HCT116 (cell line): ENCODE measurements around the gene CCDC85B. TPM values are rescaled to one million over a fixed set of nuclear protein-coding genes. Genes with fewer than 3 reads are reported as not detected.

Experiments used
- ATAC-seq: fragments of 200-7000 bp; cut with Tn5 transposase; 2 replicates; pipeline ENCODE4 v1.9.1; 2020; ENCODE audit warnings: mild to moderate bottlenecking, moderate library complexity
- BruUV-seq: library from RNA; stranded (reverse); fragments of 400-500 nt; replicated peaks from 2 replicates; lab custom pipeline; 2021; lab: Mats Ljungman, UMichigan
- CTCF ChIA-PET: fragments of 300-600 bp; sonication (Branson Sonifier 250); formaldehyde crosslinking; loops from one replicate; lab custom pipeline; 2021; ENCODE audit warnings: antibody characterized with exemption; lab: Charles Lee
- POLR2A ChIA-PET: fragments of 300-600, 350-600 bp; sonication (Branson Sonifier 250); formaldehyde crosslinking; loops from one replicate; lab custom pipeline; 2021; ENCODE audit warnings: antibody characterized with exemption; lab: Charles Lee
- RAD21 ChIA-PET, 2 experiments: fragments of 300-600 bp; sonication (Branson Sonifier 250); formaldehyde crosslinking; loops; one replicate each; lab custom pipeline; 2023; ENCODE audit warnings: low total read pairs in 2 of 2; ENCODE audit not compliant: uncharacterized antibody in 2 of 2, unreplicated experiment in 2 of 2, low non-redundant PET in 1 of 2; lab: Charles Lee
- DNase-seq: peaks from one replicate; pipeline ENCODE4 v3.0.0-alpha.2; 2010; ENCODE audit warnings: low read depth, low spot score
- H2AFZ ChIP-seq: fragments of 200-600 bp; shearing (Covaris generic), sonication (generic); 2 replicates; pipeline ENCODE4 v1.6.1; 2017; ENCODE audit warnings: low read depth, mixed run types, mixed read lengths, antibody characterized with exemption, low read length; ENCODE audit not compliant: poor library complexity, severe bottlenecking
- H3K27ac ChIP-seq: 2 replicates; pipeline ENCODE4 v1.5.1; 2012; ENCODE audit warnings: low read depth, low read length
- H3K27me3 ChIP-seq: fragments of 200-600 bp; sonication (generic); 2 replicates; pipeline ENCODE4 v1.6.1; 2016; ENCODE audit warnings: mixed run types, low read length, mixed read lengths; ENCODE audit not compliant: insufficient read depth
- H3K36me3 ChIP-seq, 2 experiments: fragments of 200-500 bp in 1 of 2; fragments of 200-600 bp in 1 of 2; sonication (Bioruptor generic) in 1 of 2; sonication (generic) in 1 of 2; 2 replicates each; pipeline versions ENCODE4 v1.5.1 to v1.6.1; 2014 to 2016; ENCODE audit warnings: low read length in 2 of 2, inconsistent platforms in 1 of 2, mixed read lengths in 1 of 2, mixed run types in 1 of 2; ENCODE audit not compliant: insufficient read depth in 2 of 2, control insufficient read depth in 1 of 2
- H3K4me1 ChIP-seq, 2 experiments: fragments of 200-600 bp in 1 of 2; sonication (generic) in 1 of 2; 2 replicates each; pipeline versions ENCODE4 v1.5.1 to v1.6.1; 2012 to 2017; ENCODE audit warnings: low read length in 2 of 2, inconsistent platforms in 1 of 2, mild to moderate bottlenecking in 1 of 2, mixed read lengths in 1 of 2, mixed run types in 1 of 2, moderate library complexity in 1 of 2; ENCODE audit not compliant: insufficient read depth in 2 of 2, control insufficient read depth in 1 of 2
- H3K4me2 ChIP-seq: fragments of 200-600 bp; sonication (generic); 2 replicates; pipeline ENCODE4 v1.6.1; 2017; ENCODE audit warnings: mixed run types, low read length, mixed read lengths
- H3K4me3 ChIP-seq, 2 experiments: fragments of 200-600 bp in 1 of 2; sonication (generic) in 1 of 2; replicated peaks in 1 of 2; 2 replicates each; pipeline ENCODE4 v1.5.1; 2011 to 2016; ENCODE audit warnings: low read length in 2 of 2, control low read depth in 1 of 2, low read depth in 1 of 2, mild to moderate bottlenecking in 1 of 2, mixed read lengths in 1 of 2, mixed run types in 1 of 2
- H3K79me2 ChIP-seq: fragments of 200-600 bp; sonication (generic); 2 replicates; pipeline ENCODE4 v1.6.1; 2017; ENCODE audit warnings: mild to moderate bottlenecking, mixed run types, low read length, moderate library complexity, mixed read lengths; ENCODE audit not compliant: insufficient read depth
- H3K9ac ChIP-seq: fragments of 200-600 bp; sonication (generic); 2 replicates; pipeline ENCODE4 v1.6.1; 2016; ENCODE audit warnings: low read length, mixed read lengths
- H3K9me2 ChIP-seq: fragments of 200-600 bp; sonication (generic), shearing (Covaris generic); 2 replicates; pipeline ENCODE4 v1.6.1; 2017; ENCODE audit warnings: mixed run types, mild to moderate bottlenecking, moderate library complexity; ENCODE audit not compliant: insufficient read depth
- H3K9me3 ChIP-seq, 2 experiments: fragments of 200-500 bp in 1 of 2; fragments of 200-600 bp in 1 of 2; sonication (Bioruptor generic) in 1 of 2; sonication (generic) in 1 of 2; 2 replicates each; pipeline ENCODE4 v1.6.1; 2014 to 2017; ENCODE audit warnings: low read length in 2 of 2, mixed read lengths in 2 of 2, inconsistent platforms in 1 of 2, low read depth in 1 of 2, mild to moderate bottlenecking in 1 of 2, mixed run types in 1 of 2, moderate library complexity in 1 of 2; ENCODE audit not compliant: control insufficient read depth in 1 of 2, insufficient read depth in 1 of 2
- H4K20me1 ChIP-seq: fragments of 200-600 bp; sonication (generic), shearing (Covaris generic); 2 replicates; pipeline ENCODE4 v1.6.1; 2017; ENCODE audit warnings: mixed run types, mild to moderate bottlenecking, moderate library complexity; ENCODE audit not compliant: insufficient read depth
- CBX3 ChIP-seq: IDR thresholded peaks from 2 replicates; pipeline ENCODE4 v1.6.1; 2012; ENCODE audit warnings: low read depth
- EGR1 ChIP-seq: IDR thresholded peaks from 2 replicates; pipeline ENCODE4 v1.6.1; 2012; ENCODE audit warnings: low read depth
- ELF1 ChIP-seq: IDR thresholded peaks from 2 replicates; pipeline ENCODE4 v1.6.1; 2012; ENCODE audit warnings: low read depth, borderline replicate concordance
- EZH2 ChIP-seq: fragments of 200-600 bp; sonication (generic); IDR thresholded peaks from 2 replicates; pipeline ENCODE4 v1.6.1; 2017; ENCODE audit warnings: antibody characterized with exemption, mixed run types
- JUND ChIP-seq: IDR thresholded peaks from 2 replicates; pipeline ENCODE4 v1.6.1; 2012
- SIN3A ChIP-seq: IDR thresholded peaks from 2 replicates; pipeline ENCODE4 v1.6.1; 2012; ENCODE audit warnings: low read depth
- SRF ChIP-seq: IDR thresholded peaks from 2 replicates; pipeline ENCODE4 v1.6.1; 2012; ENCODE audit warnings: low read depth
- YY1 ChIP-seq: IDR thresholded peaks from 2 replicates; pipeline ENCODE4 v1.6.1; 2011; ENCODE audit warnings: low read length, low read depth, moderate library complexity, mild to moderate bottlenecking; ENCODE audit not compliant: insufficient replicate concordance; ENCODE audit errors: extremely low read depth
- ZFX ChIP-seq: fragments of 450-650 bp; IDR thresholded peaks from 2 replicates; pipeline ENCODE4 v1.6.1; 2017
- ZNF274 ChIP-seq: fragments of 200-500 bp; sonication (Bioruptor generic); IDR thresholded peaks from 2 replicates; pipeline ENCODE4 v1.6.1; 2014; ENCODE audit warnings: mild to moderate bottlenecking, low read depth, low read length, inconsistent platforms
- intact Hi-C: fragments of 100-400 bp; cut with micrococcal nuclease; formaldehyde crosslinking; loops from 2 replicates; pipeline ENCODE4 v1.10.0; 2022
- total RNA-seq: library from RNA; stranded (reverse); gene quantifications from one replicate; pipeline ENCODE4 v1.2.1, GENCODE V29; 2021; ENCODE audit not compliant: unreplicated experiment
- TF ChIP-seq, protein P1 (sequence below): IDR thresholded peaks from 2 replicates; pipeline ENCODE4 v1.6.1; 2012
- TF ChIP-seq, protein P2 (sequence below): IDR thresholded peaks from 2 replicates; pipeline ENCODE4 v1.6.1; 2012
- TF ChIP-seq, protein P3 (sequence below), 3 experiments: fragments of 200-600 bp in 1 of 3; sonication (generic) in 1 of 3; IDR thresholded peaks in 2 of 3; conservative IDR thresholded peaks in 1 of 3; 2 replicates each; pipeline ENCODE4 v1.5.1; 2012 to 2017; ENCODE audit warnings: low read depth in 2 of 3, low read length in 2 of 3, antibody characterized with exemption in 1 of 3, borderline replicate concordance in 1 of 3, control low read depth in 1 of 3, mild to moderate bottlenecking in 1 of 3, mixed read lengths in 1 of 3, mixed run types in 1 of 3, moderate library complexity in 1 of 3; ENCODE audit not compliant: insufficient read depth in 1 of 3

The CCDC85B gene
- total RNA-seq, 1 experiment from 2014 or later, result 84.3 TPM

GRCh38 chr11:65879617-65880016 is 10.9 kb upstream of the CCDC85B start, which contains the start of gene CTSW (continued):
- TF ChIP-seq, protein P1, sequence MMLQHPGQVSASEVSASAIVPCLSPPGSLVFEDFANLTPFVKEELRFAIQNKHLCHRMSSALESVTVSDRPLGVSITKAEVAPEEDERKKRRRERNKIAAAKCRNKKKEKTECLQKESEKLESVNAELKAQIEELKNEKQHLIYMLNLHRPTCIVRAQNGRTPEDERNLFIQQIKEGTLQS, result no peak
- TF ChIP-seq SRF (no peak), SIN3A (no peak), ZFX (no peak)
- TF ChIP-seq, protein P2, sequence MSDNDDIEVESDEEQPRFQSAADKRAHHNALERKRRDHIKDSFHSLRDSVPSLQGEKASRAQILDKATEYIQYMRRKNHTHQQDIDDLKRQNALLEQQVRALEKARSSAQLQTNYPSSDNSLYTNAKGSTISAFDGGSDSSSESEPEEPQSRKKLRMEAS, result no peak

- Histone ChIP-seq H3K27ac (no peak overlapping the region), H3K4me2 (no peak overlapping the region), H3K4me1 (peaks cover 2 to 9% of the 10 kb centered on the region in 2 experiments; a peak in 3 of 4 replicates), H3K9me2 (no peaks in the 10 kb centered on the region), H3K27me3 (no peaks in the 10 kb centered on the region), H3K79me2 (peaks cover 15% of the 10 kb centered on the region; the same call in 1 of the 2 replicates), H3K36me3 (peaks cover 5 to 29% of the 10 kb centered on the region in 2 experiments; a peak in 2 of 4 replicates), H2AFZ (no peak overlapping the region), H3K9me3 (no peaks in the 10 kb centered on the region), H4K20me1 (no peaks in the 10 kb centered on the region), H3K4me3 (no peak overlapping the region), H3K9ac (no peak overlapping the region)
- DNase-seq, result no peak
- ChIA-PET RAD21 (no interaction called here), CTCF (no interaction called here), POLR2A (no interaction called here)
- TF ChIP-seq ZFX (no peak), CBX3 (no peak), EGR1 (no peak), EZH2 (no peak), JUND (no peak), ELF1 (no peak), ZNF274 (no peak), YY1 (no peak)
- TF ChIP-seq, protein P3, sequence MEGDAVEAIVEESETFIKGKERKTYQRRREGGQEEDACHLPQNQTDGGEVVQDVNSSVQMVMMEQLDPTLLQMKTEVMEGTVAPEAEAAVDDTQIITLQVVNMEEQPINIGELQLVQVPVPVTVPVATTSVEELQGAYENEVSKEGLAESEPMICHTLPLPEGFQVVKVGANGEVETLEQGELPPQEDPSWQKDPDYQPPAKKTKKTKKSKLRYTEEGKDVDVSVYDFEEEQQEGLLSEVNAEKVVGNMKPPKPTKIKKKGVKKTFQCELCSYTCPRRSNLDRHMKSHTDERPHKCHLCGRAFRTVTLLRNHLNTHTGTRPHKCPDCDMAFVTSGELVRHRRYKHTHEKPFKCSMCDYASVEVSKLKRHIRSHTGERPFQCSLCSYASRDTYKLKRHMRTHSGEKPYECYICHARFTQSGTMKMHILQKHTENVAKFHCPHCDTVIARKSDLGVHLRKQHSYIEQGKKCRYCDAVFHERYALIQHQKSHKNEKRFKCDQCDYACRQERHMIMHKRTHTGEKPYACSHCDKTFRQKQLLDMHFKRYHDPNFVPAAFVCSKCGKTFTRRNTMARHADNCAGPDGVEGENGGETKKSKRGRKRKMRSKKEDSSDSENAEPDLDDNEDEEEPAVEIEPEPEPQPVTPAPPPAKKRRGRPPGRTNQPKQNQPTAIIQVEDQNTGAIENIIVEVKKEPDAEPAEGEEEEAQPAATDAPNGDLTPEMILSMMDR (IDR thresholded peaks at IDR 0.05 in 2 of 3, conservative IDR thresholded peaks at IDR 0.05 in 1 of 3; ENCODE audit: borderline replicate concordance in 1 of 3, insufficient read depth in 1 of 3, low read depth in 2 of 3, low read length in 2 of 3), result no peak
- intact Hi-C loops, result no loop called here
- ATAC-seq, result no peak
- BruUV-seq, result no TSS peak
Observed at GRCh38 chr11:65880027-65880426, 10.4 kb upstream of the CCDC85B start.
